ENCODE measurements around the gene IQCH.
"Not testable (repeated sequence)": the region's sequence is repeated elsewhere in the genome, so short reads cannot be mapped to it uniquely, and the experiment has no call there.

Gene IQCH

DNA sequence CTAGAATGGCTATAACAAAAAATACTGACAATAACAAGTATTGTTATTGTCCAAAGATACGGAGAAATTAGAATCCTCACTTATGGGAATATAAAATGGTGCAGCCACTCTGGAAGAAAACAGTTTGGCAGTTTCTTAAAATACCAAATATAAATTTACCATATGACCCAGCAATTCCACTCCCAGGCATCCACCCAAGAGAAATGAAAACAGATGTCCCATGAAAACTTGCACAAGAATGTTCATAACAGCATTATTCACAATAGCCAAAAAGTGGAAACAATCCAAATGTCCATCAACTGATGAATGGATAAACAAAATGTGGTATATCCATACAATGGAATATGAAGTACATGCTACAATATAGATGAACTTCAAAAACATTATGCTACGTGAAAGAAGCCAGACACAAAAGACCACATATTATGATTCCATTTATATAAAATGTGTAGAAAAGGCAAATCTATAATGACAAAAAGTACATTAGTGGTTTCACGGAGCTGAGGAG lies 9.6 kb upstream of the IQCH start:
- H3K4me3 ChIP-seq (ENCODE audit: low read depth, low read length) = no peak overlapping the region
- DNase-seq (ENCODE audit: low read depth) = no peak
- TF ChIP-seq, protein P1, sequence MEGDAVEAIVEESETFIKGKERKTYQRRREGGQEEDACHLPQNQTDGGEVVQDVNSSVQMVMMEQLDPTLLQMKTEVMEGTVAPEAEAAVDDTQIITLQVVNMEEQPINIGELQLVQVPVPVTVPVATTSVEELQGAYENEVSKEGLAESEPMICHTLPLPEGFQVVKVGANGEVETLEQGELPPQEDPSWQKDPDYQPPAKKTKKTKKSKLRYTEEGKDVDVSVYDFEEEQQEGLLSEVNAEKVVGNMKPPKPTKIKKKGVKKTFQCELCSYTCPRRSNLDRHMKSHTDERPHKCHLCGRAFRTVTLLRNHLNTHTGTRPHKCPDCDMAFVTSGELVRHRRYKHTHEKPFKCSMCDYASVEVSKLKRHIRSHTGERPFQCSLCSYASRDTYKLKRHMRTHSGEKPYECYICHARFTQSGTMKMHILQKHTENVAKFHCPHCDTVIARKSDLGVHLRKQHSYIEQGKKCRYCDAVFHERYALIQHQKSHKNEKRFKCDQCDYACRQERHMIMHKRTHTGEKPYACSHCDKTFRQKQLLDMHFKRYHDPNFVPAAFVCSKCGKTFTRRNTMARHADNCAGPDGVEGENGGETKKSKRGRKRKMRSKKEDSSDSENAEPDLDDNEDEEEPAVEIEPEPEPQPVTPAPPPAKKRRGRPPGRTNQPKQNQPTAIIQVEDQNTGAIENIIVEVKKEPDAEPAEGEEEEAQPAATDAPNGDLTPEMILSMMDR (IDR thresholded peaks at IDR 0.05; ENCODE audit: control insufficient read depth, extremely low read depth, insufficient read depth) = no peak

DNA sequence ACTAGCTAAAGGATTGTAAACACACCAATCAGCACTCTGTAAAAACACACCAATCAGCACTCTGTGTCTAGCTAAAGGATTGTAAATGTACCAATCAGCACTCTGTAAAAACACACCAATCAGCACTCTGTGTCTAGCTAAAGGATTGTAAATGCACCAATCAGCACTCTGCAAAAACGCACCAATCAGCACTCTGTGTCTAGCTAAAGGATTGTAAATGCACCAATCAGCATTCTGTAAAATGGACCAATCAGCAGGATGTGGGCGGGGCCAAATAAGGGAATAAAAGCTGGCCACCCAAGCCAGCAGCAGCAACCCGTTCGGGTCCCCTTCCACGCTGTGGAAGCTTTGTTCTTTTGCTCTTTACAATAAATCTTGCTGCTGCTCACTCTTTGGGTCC lies 8.0 kb upstream of the IQCH start:
- H3K4me3 ChIP-seq (ENCODE audit: low read depth, low read length); DNase-seq (ENCODE audit: low read depth): not testable (repeated sequence)

DNA sequence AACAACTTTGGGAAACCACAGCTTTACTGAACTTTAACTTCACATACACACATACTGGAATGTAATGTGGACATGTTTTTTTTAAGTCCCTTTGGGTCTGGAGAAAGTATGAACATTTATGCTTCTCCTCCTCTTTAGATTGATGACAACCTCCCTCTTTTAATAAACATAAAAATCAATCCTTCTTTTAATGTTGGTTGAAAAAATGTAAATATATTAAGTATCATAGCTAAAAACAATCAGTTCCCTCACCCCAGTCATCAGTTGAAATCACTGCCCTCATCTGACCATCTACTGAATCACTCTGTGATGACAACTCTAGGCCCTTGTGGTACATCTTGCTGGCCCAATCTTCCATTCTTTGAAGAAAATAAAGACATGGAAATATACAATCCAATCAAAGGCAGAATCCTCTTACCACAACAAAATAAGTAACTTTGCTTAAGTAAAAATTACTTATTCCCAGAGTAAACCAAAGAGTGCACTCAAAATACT lies 6.5 kb upstream of the IQCH start:
- H3K4me3 ChIP-seq (ENCODE audit: low read depth, low read length) = no peak overlapping the region
- DNase-seq (ENCODE audit: low read depth) = no peak
- TF ChIP-seq, protein P1 (IDR thresholded peaks at IDR 0.05; ENCODE audit: control insufficient read depth, extremely low read depth, insufficient read depth) = no peak

DNA sequence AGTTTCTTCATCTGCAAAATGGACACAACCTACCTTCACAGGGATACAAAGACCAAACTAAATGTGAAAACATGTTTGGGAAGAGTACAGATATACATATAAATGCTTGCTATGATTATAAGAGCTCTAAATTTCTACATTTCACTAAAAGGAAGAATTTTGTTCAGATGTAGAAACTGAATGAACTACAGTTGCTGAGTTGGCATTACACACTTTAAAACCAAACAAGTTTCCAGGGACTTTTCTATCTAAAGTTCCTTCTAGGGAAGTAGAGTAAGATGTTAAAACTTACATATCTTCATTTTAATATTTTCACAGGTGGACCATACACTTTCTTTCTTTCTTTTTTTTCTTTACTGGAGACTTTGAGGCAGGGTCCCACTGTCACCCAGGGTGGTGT lies 4.8 kb upstream of the IQCH start:
- DNase-seq (ENCODE audit: low read depth) = no peak
- no peak overlapping the region for H3K4me3 ChIP-seq (ENCODE audit: low read depth, low read length)
- TF ChIP-seq, protein P1 (IDR thresholded peaks at IDR 0.05; ENCODE audit: control insufficient read depth, extremely low read depth, insufficient read depth) = no peak

DNA sequence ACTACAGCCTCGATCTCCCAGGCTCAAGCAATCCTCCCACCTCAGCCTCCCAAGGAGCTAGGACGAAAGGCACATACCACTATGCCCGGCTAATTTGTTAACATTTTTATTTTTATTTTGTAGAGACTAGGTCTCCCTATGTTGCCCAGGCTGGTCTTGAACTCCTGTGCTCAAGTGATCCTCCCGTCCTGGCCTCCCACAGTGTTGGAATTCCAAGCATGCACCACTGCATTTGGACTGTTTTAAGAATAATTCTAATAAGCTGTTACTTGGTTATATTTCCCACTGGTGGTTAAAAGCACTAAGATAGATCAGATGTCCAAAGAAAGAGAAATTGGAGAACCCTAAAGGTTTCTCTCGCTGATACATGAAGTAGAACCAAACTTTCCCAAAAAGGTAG lies 3.3 kb upstream of the IQCH start:
- H3K4me3 ChIP-seq (ENCODE audit: low read depth, low read length) = no peak overlapping the region
- TF ChIP-seq, protein P1 (IDR thresholded peaks at IDR 0.05; ENCODE audit: control insufficient read depth, extremely low read depth, insufficient read depth) = no peak
- no peak for DNase-seq (ENCODE audit: low read depth)

DNA sequence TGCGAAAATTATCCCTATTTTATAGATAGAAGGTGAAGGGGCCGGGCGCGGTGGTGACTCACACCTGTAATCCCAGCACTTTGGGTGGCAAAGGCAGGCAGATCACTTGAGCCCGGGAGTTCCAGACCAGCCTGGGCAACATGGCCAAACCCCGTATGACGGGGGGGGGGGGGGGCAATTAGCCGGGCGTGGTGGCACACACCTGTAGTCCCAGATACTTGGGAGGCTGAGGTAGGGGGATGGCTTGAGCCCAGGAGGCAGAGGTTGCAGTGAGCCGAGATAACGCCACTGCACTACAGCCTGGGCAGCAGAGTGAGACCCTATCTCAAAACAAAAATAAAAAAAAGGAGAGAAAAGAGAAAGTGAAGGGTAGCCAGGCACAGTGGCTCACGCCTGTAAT lies 1.5 kb upstream of the IQCH start:
- TF ChIP-seq, protein P1 (IDR thresholded peaks at IDR 0.05; ENCODE audit: control insufficient read depth, extremely low read depth, insufficient read depth) = no peak
- peak overlapping the region; percentile 71 for H3K4me3 ChIP-seq (ENCODE audit: low read depth, low read length)
- DNase-seq (ENCODE audit: low read depth) = no peak

DNA sequence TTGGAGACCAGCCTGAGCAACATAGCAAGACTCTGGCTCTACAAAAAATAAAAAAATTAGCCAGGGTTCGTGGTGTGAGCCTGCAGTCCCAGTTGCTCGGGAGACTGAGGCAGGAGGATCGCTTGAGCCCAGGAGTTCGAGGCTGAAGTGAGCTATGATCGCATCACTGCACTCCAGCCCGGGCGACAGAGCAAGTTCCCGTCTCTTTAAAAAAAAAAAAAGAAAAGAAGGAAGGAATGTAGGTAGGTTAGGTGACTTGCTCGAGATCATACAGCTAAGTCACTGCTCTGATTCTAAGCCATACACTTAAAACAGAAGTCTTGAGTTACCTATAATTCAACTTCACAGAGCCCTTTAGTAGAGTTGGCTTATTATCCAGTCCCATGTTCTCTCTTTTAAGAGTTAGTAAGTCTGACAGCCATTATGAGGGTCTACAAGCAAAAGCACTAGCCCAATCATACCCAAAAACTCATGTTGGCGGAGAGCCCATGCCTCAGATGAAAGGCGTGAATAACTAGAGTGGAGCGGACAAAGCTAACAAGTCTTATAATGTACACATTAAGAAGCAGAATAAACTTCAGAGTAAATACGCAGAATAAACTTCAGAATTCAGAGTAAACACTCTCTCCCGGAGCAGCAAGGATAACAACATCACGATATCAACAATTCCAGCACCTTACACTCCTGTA lies 893 bp upstream of the IQCH start:
- peak overlapping the region; percentile 71 for H3K4me3 ChIP-seq (ENCODE audit: low read depth, low read length)
- TF ChIP-seq, protein P1 (IDR thresholded peaks at IDR 0.05; ENCODE audit: control insufficient read depth, extremely low read depth, insufficient read depth) = no peak
- DNase-seq (ENCODE audit: low read depth) = no peak
